Breast epithelium (tissue), 3 donors: ENCODE measurements around the gene IFT81.

Experiments
- CTCF ChIP-seq, 3 donors: fragments of 450-650 bp; IDR thresholded peaks; one replicate each; pipeline ENCODE4 v1.5.1; 2016 to 2017; ENCODE audit warnings: antibody characterized with exemption in 3 of 3, mild to moderate bottlenecking in 3 of 3, moderate library complexity in 3 of 3
- POLR2A ChIP-seq: fragments of 450-650 bp; IDR thresholded peaks from one replicate; pipeline ENCODE4 v1.6.1; 2016; ENCODE audit warnings: antibody characterized with exemption, mild to moderate bottlenecking, moderate library complexity
- POLR2AphosphoS5 ChIP-seq, 3 donors: sonication (generic); formaldehyde crosslinking; IDR thresholded peaks; one replicate each; pipeline ENCODE4 v1.6.1; 2017; ENCODE audit warnings: antibody characterized with exemption in 3 of 3

GRCh38 chr12:110170535-110171185, 46.5 kb downstream of the IFT81 start:
- no peak for TF ChIP-seq CTCF (IDR thresholded peaks at IDR 0.05)
- no peak for TF ChIP-seq POLR2AphosphoS5 (IDR thresholded peaks at IDR 0.05)
- no peak for TF ChIP-seq POLR2A
